HTR-8/SVneo (cell line): ENCODE results near the gene MMP12.

Experiments used
- DNase-seq: peaks from one replicate; pipeline ENCODE4 v3.0.0; 2011; ENCODE audit warnings: low spot score, mixed read lengths; ENCODE audit not compliant: insufficient read length
- FAIRE-seq: peaks from 2 replicates; lab custom pipeline; 2011; peaks lifted over from hg19 to GRCh38; lab: Jason Lieb, UNC

Gene MMP12

DNA sequence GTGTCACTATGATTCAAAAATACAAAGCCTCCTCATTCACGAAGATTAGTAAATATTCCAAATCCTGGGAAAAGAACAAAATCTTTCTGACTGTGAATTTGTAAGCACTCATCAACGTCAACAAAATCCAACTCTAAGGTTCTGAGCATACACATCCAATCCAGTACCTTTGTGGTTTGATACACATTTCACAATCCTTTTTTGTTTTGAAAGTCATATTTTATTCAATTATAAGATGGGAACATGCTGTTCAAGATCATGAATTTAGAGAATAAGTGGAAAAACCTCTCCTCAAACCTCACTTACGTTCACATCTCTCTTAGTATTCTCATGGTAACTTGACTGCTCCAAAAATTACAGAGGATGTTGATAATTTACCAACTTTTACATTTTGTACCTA is 21.7 kb downstream of the MMP12 start:
- FAIRE-seq: no peak
- no peak for DNase-seq

DNA sequence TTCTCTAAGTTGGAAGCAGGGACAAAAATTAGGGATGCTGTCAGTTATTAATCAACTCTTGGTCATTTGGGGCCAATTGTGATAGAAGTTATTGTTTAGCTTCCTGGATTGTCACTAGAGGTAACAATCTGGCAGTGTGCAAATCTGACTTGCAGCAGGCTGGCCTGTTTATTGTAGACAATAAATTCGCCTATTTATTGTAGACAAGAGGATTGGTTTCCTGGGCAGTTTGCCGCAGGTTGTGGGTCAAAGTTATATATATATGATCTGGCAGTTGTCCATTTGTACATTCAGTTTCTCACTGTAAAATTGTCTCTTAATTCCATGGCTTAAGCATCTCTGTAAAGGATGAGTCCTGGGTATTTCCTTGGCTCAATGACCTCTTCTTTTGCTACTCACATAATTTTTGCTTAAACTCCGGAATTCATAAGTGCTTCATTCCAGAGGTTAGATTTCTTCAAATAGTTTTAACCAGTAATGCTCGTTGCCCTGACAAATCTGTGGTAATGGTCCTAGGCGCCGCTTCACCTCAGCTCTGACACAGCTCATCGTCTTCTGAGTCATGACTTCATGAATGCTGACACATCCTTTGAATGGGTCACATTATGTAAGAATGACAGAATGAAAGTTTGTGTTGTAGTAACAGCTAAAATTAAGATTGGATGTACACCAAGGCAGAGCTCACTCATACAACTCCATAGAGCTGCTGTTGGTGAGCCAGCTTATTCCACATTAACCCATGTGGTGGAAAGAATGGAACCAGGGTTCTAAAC is 23.6 kb downstream of the MMP12 start:
- DNase-seq (peak; percentile 36), FAIRE-seq (peak; percentile 86)

DNA sequence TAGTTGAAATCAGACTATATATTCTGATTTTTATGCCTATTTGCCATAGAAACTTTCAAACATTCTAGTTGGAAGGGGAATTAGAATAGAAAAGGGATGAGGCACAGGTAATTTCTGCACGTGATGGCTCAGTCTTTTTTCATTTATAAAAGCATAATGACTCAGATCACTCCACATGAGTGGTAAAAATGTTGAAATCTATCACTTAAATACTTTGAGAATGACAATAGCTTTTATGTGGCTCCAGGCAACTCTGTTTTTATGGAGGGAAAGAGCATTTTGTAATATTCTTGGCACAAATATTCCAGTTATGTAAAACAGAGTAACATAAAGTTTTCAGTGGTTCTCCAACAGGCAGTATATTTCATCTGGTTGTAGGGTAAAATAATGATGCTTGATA is 25.5 kb downstream of the MMP12 start:
- DNase-seq: peak; percentile 22
- no peak for FAIRE-seq

DNA sequence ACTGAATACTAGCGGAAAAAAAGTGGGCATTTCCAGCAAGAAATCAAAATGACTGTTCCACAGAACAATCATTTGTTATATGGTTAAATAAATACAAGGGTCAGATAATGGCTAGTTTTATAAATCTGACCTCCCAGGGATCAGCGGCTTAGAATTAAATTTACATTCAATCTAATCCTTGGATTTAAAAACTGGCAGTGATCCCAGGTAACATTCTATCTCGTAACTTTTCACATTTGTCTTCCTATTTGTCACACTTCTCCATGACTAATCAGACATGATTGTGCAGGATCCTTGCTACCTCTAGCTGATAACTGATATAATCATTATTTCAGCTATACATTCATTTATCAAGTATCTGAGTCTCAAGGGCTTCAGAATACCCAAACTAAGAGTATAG is 28.5 kb downstream of the MMP12 start:
- DNase-seq: peak; percentile 24
- FAIRE-seq: no peak

DNA sequence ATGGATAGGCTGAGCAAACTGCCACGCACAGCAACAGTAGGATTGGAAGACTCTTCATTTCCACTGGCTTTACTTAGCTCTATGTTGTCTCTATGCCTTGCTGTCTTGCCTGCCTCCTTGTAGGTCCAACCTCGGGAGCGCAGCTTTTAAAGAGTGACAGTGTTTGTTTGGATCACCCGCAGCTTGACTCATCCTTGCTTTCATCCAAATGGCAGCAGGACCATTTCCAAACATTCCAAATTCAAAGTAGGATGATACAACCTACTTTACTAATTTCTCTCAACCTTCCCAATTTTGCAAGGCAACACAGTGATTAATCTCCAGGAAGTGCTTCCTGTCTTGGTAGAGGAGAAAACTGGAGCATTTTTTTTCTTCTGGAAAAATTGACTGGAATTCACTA is 31.3 kb downstream of the MMP12 start, which contains the start of gene MMP3:
Gene MMP3 (minus strand): TSS at position 121 of the 400 bp plus-strand sequence. CDS start 63 bp downstream, at position 58.
- peak; percentile 92 for FAIRE-seq
- no peak for DNase-seq

DNA sequence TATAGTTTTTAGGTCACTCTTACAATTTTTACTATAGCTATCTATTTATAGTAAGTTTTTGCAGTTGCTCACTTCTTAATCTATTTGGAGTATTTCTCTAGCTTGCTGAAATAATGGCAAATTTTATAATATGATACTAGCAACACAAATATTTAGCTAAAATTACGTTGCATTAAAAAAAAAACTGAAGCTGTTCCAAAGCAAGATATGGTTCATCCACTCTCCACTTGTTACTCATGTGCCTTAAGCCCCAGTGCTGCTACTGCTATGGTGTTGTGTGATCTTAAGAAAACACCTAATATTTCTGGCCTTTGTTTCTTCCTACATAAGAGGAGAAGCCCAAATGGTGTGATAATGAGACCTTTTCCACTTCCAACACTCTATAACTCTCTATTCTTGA is 31.9 kb downstream of the MMP12 start:
- DNase-seq (no peak), FAIRE-seq (no peak)

DNA sequence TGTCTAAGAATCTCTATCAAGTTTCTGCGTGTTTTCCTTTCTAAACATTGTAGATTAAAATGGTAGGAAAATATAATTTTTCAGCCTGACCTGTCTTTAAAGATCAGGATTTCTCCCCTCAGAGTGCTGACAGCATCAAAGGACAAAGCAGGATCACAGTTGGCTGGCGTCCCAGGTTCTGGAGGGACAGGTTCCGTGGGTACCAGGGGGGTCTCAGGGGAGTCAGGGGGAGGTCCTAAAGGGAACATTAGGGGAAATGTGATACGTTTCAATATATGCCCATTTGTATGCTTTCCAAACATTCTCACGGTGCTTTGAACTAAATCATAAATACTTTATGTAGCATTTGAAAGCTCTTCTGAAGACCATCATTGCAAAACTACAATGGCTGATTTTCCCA is 34.8 kb downstream of the MMP12 start:
- FAIRE-seq: no peak
- DNase-seq: no peak

DNA sequence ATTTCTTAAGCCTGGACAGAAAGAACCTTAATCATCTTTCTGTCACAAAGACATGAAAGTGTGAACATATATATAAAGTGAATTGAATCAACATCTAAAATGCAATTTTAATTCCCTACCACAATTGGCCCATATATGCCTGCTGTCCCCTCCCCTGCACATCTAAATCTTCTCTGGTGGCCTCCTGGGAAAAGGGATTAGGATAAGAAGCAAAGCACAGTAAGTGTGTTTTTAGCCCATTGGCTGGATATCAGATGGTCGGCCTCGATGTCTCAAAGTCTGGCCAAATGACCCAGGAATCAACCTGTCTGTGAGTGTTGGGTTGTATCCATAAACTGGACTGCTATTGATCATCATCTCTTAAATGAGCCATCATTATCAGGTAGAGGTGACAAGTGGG is 37.1 kb downstream of the MMP12 start:
- no peak for DNase-seq
- no peak for FAIRE-seq

DNA sequence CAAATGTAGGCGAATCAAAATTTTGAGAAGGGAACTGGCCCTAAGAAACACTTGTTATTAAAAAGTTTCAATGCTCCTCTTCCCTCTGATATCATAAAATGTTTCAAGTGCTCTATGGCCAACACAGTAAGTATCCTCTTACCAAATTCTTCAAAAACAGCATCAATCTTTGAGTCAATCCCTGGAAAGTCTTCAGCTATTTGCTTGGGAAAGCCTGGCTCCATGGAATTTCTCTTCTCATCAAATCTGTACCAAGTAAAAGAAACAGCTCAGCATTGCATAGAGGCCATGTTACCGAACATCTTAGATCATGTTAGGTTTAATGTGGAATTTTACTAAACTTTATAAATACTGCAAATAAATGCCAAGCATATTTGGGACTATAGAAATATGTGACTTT is 37.6 kb downstream of the MMP12 start:
- no peak for DNase-seq
- FAIRE-seq: no peak

DNA sequence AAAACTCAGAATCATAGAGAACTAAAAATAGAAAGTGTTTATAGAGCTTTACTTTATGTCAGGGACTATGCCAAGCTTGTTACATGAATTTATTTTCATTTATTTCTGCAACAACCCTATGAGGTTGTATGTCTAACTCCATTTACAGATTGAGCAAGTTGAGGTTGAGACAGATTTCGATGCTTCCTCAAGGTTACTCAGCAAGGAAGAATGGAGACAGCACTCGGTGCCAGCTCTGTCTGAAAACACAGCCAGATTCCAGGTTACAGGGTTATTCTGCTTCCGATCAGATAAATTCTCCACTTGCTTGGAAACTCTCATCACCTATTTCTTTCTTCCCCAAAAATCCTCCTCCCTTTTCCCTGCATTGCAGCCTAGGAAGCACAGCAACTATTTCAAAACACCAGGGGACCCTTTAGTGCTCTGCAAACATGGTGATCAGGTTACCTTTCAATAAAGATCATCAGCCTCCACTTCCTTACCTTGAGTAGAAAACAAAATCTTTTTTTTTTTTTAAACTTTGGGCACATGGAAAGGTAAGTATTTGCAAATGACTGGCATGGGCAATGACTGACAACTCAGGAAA is 38.4 kb downstream of the MMP12 start:
- DNase-seq (no peak), FAIRE-seq (peak; percentile 59)

DNA sequence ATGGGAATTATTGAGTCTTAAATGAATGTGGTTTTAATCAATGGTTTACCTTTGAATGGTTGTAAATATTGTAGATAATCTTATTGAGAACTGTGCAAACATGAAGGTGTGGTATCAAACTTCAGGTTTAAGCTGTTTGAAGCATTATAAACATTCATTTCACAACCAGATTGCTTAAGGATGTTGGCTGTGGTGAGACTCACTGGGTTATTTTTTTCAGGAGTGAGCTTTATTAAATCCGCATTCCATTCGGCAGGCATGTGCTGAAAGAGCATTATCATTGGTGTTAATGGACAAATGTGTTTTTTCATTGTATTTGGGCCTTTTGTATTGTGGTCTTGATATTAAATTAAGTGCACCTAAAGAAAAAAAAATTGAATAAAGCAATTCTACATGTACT is 41.1 kb downstream of the MMP12 start:
- no peak for DNase-seq
- FAIRE-seq: no peak

DNA sequence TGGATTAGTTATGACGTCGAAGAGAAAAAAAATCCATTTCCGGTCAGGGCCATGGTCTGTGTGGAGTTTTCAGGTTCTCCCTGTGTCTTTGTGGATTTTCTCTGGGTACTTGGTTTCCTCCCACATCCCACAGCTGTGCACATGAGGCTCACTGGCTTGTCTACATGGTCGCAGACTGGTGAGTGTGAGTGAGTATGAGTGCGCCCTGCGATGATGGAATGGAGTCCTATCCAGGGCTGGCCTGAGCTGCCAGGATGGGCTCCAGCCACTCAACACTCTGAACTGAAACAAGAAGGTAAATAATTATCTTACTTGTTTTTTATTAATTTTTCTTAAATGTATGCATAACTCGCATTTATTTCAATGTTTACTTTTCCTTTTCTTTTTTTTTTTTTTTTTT is 42.2 kb downstream of the MMP12 start:
- DNase-seq: no peak
- FAIRE-seq: peak; percentile 62

DNA sequence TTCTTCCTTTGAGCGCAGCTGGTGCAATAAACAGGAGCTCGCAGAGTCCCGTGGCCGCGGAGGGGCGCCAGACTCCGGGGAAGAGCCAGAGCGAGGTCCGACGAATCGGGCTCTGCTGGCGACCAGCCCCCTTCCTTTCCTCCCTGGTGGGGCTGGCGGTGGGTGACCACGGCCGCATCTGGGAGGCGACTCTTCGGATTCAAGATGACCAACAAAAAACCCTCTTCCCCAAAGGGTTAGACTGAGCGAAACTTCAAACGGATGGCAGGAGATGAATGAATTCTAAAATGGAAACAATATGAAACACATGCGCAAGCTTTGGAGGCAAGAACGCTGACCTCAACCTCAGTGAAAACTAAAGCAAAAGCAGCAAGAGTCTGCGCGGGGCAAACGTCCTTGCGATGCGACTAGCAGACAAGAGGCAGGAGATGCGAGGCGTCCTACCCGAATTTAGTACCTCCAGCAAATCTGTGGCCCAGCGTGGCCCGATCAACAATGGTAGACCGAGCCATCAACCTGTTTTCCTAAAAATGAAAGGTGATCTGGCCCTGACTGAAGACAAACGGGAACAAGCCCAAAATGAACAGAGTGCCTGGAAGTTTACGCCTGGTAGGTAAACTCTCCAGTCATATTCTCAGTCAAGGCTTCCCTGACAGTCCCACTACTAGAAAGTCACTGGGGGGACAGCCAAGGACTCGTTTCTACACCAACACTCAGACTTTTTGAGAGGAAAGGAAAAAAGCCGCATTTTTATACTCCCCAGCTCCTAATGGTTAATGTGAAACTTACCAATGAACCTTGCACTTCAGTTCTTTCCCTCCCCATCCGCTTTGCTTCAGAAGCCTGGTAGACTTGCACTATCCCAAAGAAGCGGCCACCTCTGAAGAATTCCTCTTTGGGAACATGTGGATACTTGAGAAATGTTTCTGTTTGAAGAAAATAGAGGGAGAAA is 43.0 kb downstream of the MMP12 start:
- FAIRE-seq (no peak), DNase-seq (no peak)

DNA sequence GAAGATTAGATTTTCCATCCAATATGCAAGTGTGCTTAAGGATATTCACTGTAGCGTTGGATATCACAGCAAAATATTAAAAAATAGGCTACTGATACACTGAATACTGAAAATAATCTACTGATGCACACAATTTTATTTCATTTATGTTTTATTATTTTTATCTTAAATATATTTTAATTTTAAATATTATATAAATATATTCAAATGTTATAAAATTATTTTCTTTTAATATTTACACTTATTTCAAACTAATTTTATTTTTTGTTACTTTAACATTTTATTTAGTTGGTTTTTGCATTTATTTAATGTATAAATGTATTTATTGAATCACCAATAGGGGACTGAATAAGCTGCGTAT is 43.7 kb downstream of the MMP12 start:
- FAIRE-seq (no peak), DNase-seq (no peak)

DNA sequence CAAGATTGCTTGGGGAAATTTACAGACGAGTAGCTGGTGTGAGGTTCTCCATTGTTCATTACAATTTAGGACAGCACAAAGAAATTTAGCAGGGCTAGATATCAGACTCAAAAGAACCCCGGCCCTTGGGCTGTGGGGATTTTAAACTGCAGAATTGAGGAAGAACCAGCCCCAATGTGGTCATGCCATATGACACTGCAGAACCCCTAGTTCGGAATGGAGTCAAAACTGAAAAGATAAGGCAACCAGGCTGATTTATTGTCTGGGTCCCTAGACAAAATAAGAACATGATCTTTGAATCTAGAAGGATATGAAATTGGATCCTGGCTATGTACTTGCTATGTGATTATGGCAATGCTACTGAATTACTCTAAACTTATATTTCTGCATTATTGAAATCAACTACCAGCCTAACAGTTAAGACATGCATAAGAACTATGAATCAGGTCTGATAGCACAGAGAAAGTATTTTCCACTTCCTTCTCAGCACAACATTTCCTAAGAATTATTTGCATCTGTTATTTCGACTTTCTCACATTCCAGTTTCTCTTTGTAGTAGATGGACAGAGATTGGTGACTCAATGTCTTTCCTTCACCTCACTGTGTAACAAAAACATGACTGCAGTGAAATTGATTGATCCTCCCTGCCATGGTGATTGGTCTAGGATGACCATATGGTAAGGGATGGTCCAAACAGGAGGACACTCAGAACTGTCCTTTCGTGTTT is 44.6 kb downstream of the MMP12 start:
- peak; percentile 87 for FAIRE-seq
- DNase-seq: no peak

DNA sequence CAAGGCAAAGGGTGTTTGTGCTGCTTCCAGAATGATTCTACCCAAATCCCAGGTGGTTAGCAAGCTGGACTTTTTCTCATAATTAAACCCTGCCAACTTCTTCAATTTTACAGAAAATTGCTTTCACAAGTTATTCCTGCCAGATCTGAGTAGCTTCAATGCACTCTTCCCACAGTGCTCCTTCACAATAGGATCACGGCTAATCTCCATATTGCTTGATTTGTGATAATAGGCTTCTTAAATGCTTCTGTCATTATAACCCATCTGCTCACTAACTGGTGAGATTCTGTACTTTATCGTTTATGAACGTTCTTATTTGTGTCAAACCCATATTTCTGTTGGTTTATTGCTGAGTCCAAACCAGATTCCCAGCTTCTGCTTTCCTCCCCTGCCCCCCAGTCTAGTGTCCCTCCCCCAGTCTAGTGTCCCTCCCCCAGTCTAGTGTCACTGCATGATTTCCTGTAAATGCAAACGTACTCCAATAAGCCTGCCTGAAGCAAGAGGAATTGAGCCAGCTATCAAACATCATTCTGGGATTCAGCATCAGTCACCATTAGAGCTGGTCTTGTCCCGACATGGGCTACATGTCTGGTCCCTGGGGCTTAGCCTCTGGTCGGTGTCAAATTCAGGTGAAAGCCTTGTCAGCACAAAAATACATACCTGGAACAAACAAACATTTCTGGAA is 45.3 kb downstream of the MMP12 start:
- FAIRE-seq: peak; percentile 82
- DNase-seq: no peak

DNA sequence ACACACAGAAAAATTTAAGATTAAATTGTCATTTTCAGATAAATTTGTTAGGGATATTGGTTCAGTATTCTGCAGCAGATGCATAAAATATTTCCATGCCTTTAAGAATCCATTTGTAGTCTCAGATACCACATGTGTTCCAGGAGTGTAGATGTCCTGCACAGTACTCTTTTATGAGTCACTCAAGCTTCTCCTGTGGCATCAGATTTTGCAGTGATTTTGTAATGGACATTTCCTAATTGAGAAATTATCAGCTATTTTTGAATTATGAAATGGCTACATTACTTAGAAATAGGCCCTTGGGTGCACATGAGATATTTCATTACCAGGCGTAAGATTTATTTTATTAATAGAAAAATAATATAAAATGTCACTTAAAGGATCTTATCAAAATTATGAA is 50.2 kb downstream of the MMP12 start:
- DNase-seq (no peak), FAIRE-seq (no peak)

DNA sequence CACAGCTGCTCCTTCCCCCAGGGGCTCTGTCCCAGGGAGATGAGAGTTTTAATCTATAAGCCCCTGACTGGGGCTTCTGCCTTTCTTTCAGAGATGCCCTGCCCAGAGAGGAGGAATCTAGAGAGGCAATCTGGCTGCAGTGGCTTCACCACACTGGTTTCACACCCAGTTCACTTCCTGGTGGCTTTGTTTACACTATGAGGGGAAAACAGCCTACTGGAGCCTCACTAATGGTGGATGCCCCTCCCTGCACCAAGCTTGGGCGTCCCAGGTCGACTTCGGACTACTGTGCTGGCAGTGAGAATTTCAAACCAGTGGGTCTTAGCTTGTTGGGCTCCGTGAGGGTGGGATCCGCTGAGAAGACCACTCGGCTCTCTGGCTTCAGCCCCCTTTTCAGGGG is 55.3 kb downstream of the MMP12 start:
- DNase-seq: no peak
- no peak for FAIRE-seq

DNA sequence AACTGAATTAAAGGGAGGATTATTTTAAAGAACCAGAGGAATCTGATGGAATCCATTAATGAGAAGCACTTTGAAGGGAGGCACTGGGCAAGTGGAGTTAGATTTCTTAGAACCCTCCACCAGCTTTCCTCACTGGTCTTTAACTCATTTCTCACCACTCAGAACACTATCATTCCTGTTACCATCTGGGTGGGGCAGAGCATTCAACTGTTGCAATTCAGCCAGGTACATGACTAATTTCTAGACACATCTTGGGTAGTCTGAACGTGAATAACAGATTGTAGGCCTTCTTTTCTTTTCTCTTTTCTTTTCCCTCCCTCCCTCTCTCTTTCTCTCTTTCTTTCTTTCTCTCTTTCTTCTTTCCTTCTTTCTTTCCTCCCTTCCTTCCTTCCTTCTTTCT is 61.3 kb downstream of the MMP12 start:
- FAIRE-seq: no peak
- no peak for DNase-seq
